SW480 (cell line): ENCODE data around the gene NPFFR2.
"Not testable (repeated sequence)": the region's sequence is repeated elsewhere in the genome, so short reads cannot be mapped to it uniquely, and the experiment has no call there.

Experiments used
- DNase-seq: peaks from one replicate; pipeline ENCODE4 v3.0.0-alpha.2; 2016; ENCODE audit warnings: low spot score

Gene NPFFR2

DNA sequence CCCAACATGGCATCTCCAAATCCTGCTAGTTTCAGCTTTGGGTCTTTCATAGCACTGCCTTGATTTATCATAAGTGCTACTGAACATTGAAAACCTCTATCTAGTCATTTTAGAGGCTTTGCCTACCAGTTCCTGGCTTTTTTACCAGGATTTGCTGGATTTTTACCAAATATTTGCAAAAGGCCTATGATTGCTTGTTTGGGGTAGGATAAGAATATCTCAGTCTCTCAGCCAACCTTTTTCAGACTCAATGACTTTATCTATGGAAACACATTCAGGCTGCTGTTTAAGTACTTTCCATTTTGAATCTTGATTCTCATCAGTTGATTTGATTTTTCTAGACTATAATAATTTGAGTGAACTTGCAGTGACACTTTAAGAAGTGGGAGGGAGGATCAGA lies 80.1 kb downstream of the NPFFR2 start:
- DNase-seq: no peak

DNA sequence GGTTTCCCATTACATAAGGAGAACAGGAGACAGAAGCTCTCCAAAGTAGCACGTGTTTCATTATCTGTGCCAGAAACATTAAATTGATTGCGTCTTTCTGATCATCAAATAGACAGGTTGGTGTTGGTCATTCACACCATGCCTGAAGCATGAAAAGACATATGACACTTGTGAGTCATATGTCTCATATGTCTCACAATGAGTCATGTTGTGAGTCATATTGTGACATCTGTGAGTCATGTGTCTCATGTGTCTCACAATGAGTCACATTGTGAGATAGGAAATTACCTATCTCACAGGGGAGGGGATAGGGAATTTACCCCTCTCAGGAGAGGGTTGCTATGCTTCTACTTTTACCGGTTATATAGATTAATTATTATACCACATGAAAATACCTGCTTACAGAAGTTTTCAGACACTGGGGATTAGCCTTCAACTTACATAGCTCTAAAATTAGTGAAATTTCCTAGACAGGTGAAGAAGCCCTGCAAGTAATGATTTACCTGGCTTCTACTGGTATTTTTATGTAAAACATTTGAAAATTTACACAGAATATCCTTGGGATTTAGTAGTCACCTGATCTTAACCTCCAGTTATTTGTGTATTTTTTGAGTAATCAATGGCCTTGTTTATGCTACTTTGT lies 80.8 kb downstream of the NPFFR2 start:
- peak; percentile 75 for DNase-seq

- DNase-seq: no peak
These were observed 86.2 kb downstream of the NPFFR2 start for GRCh38 chr4:72118017-72118416.

- no peak for DNase-seq
These were observed 88.1 kb downstream of the NPFFR2 start for GRCh38 chr4:72119946-72120345.

- DNase-seq: no peak
These were observed 96.9 kb downstream of the NPFFR2 start for GRCh38 chr4:72128741-72129140.

- DNase-seq: no peak
These were observed 104.6 kb downstream of the NPFFR2 start for GRCh38 chr4:72136429-72136828.

DNA sequence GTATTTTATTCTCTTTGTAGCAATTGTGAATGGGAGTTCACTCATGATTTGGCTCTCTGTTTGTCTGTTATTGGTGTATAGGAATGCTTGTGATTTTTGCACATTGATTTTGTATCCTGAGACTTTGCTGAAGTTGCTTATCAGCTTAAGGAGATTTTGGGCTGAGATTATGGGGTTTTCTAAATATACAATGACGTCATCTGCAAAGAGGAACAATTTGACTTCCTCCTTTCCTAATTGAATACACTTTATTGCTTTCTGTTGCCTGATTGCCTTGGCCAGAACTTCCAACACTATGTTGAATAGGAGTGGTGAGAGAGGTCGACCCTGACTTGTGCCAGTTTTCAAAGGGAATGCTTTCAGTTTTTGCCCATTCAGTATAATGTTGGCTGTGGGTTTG lies 108.2 kb downstream of the NPFFR2 start:
- not testable (repeated sequence) for DNase-seq

DNA sequence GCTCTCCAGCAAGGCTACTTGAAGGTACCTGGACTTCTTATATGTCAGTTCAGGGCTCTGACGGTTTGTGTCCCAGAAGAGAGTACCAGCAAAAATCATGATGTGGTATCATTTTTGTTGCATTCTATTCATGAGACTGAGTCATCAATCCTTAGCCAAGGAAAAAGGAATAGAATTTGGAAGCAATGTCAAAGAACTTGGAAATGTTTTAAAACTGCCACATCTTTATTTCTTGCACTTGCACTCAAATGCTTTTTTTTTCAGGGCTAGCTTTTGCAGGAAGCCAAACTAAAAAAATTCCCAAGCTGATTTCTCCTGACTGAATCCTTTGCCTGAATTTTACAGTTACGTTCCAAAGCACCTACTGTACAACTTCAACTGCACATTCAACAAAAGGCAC lies 112.4 kb downstream of the NPFFR2 start:
- DNase-seq: no peak

- DNase-seq: no peak
These were observed 120.9 kb downstream of the NPFFR2 start for GRCh38 chr4:72152731-72153130.

DNA sequence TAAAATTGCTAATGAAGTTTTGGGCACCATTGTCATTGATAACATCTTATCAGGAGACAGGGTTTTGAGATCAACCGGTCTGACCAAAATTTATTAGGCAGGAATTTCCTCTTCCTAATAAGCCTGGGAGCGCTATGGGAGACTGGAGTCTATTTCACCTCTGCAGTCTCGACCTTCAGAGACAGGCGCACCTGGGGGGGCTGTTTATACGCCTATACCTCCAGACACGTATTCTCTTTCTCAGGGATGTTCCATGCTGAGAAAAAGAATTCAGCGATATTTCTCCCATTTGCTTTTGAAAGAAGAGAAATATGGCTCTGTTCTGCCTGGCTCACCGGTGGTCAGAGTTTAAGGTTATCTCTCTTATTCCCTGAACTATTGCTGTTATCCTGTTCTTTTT lies 121.8 kb downstream of the NPFFR2 start:
- not testable (repeated sequence) for DNase-seq

GRCh38 chr4:72169285-72169684 lies 137.5 kb downstream of the NPFFR2 start:
- not testable (repeated sequence) for DNase-seq

DNA sequence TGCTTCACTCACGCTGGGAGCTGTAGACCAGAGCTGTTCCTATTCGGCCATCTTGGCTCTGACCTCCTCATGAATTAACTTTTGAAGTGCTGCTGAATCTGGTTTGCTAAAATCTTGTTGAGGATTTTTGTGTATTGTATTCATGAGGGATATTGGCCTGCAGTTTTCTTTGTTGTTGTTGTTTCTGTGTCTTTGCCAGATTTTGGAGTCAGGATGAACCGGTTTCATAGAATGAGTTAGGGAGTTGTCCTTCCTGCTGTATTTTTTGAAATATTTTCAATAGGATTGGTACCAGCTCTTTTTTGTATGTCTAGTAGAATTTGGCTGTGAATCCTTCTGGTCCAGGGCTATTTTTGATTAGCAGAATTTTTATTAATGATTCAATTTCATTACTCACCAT lies 138.1 kb downstream of the NPFFR2 start:
- no peak for DNase-seq

- no peak for DNase-seq
These were observed 140.0 kb downstream of the NPFFR2 start for GRCh38 chr4:72171761-72172160.

- DNase-seq: no peak
These were observed 147.5 kb downstream of the NPFFR2 start for GRCh38 chr4:72179342-72179741.

- no peak for DNase-seq
These were observed 154.9 kb downstream of the NPFFR2 start for GRCh38 chr4:72186714-72187113.

DNA sequence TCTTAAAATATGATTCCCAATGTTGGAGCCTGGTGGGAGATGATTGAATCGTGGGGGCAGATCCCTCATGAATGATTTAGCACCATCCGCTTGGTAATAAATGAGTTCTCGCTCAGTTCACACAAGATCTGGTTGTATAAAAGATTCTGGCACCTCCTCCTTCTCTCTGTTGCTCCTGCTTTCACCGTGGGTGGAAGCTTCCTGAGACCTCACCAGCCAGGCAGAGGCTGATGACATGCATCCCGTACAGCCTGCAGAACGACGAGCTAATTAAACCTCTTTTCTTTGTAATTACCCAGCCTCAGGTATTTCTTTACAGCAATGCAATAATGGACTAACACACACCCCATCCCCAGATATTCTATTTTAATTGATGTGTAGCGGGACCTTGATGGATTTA lies 162.2 kb downstream of the NPFFR2 start:
- DNase-seq: no peak

DNA sequence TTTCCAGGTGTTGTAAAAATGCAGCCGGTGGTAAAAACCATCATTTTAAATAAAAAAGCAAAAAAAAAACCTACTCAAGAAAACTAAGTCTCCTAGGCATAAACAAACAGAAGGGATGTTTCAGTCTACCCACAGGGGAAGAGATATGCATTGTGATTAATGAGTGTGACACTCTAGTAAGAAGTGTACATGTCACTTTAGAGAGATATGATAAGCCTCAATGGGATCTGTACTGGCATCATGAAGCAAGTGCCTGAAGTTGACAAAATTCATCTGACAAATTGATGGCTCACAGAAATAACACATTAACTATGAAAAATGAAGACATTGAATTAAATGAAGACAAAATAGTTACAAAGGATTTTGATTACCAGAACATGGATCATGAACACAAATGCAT lies 162.7 kb downstream of the NPFFR2 start:
- no peak for DNase-seq
